NCI-H1694 treated with DMSO at 0.1 percent for 48 hours (cell line): ENCODE results near the gene NBR1.
"Not testable (repeated sequence)": the region's sequence is repeated elsewhere in the genome, so short reads cannot be mapped to it uniquely, and the experiment has no call there.

Source experiments
- DNase-seq: peaks from one replicate; lab custom pipeline; 2025; lab: John Stamatoyannopoulos, UW

The NBR1 gene

GRCh38 chr17:43216369-43216761 lies 45.4 kb downstream of the NBR1 start:
- DNase-seq: no peak

GRCh38 chr17:43216762-43217613 lies 46.0 kb downstream of the NBR1 start:
- no peak for DNase-seq

- DNase-seq: no peak
These were observed 46.6 kb downstream of the NBR1 start for GRCh38 chr17:43217614-43218087.

- no peak for DNase-seq
These were observed 48.0 kb downstream of the NBR1 start for GRCh38 chr17:43219001-43219400.

GRCh38 chr17:43219746-43220380 lies 48.8 kb downstream of the NBR1 start:
- DNase-seq: no peak

GRCh38 chr17:43220511-43221125 lies 49.6 kb downstream of the NBR1 start:
- DNase-seq: no peak

- no peak for DNase-seq
These were observed 53.2 kb downstream of the NBR1 start for GRCh38 chr17:43224146-43224705.

GRCh38 chr17:43226393-43226792 lies 55.4 kb downstream of the NBR1 start:
- no peak for DNase-seq

- DNase-seq: not testable (repeated sequence)
These were observed 57.2 kb downstream of the NBR1 start, which contains the start of gene CCDC200 for GRCh38 chr17:43228020-43228782. Gene CCDC200 (minus strand): TSS chr17:43228623. CDS start chr17:43228554, 69 bp downstream.

GRCh38 chr17:43231205-43232020 lies 60.4 kb downstream of the NBR1 start:
- not testable (repeated sequence) for DNase-seq

- DNase-seq: not testable (repeated sequence)
These were observed 61.1 kb downstream of the NBR1 start for GRCh38 chr17:43232021-43232699.

GRCh38 chr17:43233263-43233662 lies 62.2 kb downstream of the NBR1 start:
- DNase-seq: not testable (repeated sequence)

GRCh38 chr17:43233877-43234276 lies 62.9 kb downstream of the NBR1 start, which contains the start of gene RNU2-1:
Gene RNU2-1 (minus strand): TSS chr17:43233977.
- DNase-seq: not testable (repeated sequence)

- not testable (repeated sequence) for DNase-seq
These were observed 68.6 kb downstream of the NBR1 start for GRCh38 chr17:43239597-43239996.

- not testable (repeated sequence) for DNase-seq
These were observed 69.8 kb downstream of the NBR1 start for GRCh38 chr17:43240596-43241352.

- DNase-seq: not testable (repeated sequence)
These were observed 75.4 kb downstream of the NBR1 start for GRCh38 chr17:43246456-43246855.
